Right forelimb (tissue), 1 donor: Measurements from ENCODE around the gene NCKAP1.
A peak's percentile ranks its signal among the peaks of the same experiment; 100 is the strongest.

ENCODE experiments used
- DNase-seq: peaks from one replicate; pipeline ENCODE4 v3.0.0-alpha.2; 2018

Gene NCKAP1

GRCh38 chr2:182867426-182868053, 170.7 kb downstream of the NCKAP1 start:
- no peak for DNase-seq

DNA sequence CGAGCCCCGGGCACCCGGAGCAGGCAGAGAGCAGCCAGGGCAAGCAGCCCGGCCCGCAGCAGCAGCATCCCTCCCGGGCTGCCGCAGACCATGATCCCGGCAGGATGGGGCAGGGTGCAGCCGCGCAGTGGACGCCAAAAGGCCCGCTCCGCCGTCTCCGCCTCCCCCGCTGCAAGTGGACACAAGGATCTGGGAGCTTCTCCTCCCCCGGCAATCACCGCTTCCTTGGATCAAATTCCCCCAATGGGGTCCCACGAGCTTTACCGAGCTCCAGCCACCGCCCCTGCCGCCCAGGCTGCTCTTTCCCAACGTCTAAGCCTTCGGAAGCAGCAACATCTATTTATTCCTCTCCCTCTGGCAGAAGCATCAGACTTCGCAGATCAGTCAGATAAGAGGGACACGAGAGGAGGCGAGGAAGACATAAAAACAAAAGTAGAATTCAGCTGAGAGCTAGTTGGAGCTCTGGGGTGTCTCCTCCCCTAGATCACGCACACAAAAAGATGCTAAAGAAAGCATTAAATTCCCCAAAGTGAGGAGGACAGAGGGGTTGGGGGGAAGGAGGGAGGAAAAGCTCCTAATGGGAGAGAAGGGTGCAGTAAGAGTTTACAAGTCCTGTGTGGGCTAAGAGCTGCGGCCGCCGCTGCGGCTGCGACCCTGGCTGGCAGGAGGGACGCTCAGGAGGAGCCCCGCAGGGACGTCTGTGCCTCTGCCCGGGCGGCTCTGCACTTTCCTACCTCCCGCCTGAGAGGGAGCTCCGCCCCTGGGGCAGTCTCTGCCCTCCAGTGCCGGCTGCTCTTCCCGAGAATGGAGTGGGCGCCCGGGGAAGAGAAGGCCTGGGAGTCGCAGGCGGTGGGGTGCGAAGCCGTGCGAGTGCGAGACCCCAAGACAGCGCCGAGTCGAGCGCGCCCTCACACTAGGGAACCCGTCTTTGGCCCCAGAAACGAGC, 171.5 kb downstream of the NCKAP1 start, which contains the start of gene FRZB:
Gene FRZB, minus strand, starts transcription at position 177 of the 946 bp plus-strand sequence. Its CDS starts 85 bp downstream, at position 92.
- peak; percentile 83 for DNase-seq

DNA sequence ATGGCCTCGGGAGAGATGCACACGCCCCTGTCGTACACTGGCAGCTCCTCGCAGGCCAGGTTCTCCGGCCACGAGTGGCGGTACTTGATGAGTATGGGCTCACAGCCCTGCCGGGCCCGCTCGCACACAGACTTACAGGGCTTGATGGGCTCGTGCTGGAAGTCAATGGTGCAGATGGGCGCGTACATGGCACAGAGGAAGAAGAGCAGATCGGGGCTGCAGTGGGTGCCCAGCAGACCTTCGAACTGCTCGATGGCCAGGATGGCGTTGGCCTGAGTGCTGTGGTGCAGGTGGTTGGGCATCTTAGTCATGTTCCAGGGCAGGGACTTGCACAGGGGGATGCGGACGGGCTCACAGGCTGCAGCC, 172.2 kb downstream of the NCKAP1 start:
- DNase-seq = peak; percentile 54

DNA sequence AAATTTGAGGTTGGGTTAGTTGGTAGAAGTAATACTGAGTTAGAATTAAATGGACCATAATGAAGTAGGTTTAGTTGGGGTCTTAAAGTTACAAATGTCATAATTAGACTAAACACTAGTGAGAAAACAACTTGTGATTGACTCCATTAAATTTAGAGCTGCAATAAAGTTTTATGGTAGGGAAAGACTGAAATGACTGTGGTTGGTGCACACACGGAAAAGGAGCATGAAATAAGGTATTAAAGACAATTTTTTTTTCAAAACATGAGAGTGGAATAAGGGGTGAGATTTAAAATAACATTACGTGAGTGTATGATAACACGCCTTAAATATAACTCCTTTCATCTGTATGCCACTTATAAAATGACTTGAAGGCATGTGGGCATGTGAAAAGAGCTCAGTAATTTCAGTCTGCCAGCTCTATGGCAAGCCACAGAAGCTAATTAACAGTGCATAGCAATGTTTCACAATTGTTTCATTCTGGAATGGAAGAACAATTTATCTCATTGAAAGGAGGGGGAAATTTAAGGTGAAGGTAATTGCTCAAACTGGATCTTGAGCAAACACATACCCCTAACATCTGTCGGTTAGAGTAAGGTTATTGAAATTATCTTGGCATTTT, 173.2 kb downstream of the NCKAP1 start:
- no peak for DNase-seq

DNA sequence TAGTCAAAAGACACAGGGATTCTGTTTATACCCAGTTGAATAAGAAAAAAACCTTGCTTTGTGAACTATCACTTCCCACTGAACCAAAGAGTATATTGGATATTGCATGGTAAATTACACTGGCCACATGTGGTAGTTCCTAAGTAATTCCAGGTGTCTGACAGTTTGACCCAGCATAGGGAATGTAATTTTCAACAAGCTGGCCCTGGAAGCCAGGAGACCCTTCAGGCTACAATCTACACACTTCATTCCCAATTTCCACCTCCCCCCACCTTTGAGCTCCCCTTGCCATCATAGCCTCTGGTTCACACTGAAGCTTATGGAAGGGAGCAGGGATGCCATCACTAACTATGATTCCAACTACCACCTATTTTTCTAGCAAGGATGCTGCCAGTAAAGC, 174.6 kb downstream of the NCKAP1 start:
- no peak for DNase-seq

GRCh38 chr2:182862091-182862490, 176.2 kb downstream of the NCKAP1 start:
- DNase-seq = no peak

- DNase-seq = no peak
Observed at GRCh38 chr2:182860858-182861257, 177.4 kb downstream of the NCKAP1 start.
